ENCODE results near the gene NF1.

Gene NF1

GRCh38 chr17:31134576-31134975 lies 39.8 kb downstream of the NF1 start:
- DNase-seq = no peak
- H4K8ac ChIP-seq (ENCODE audit: low read depth, low read length) = no peak overlapping the region
- H4K5ac ChIP-seq (ENCODE audit: low read length) = no peak overlapping the region
- no peak overlapping the region for H3K9ac ChIP-seq (ENCODE audit: low read length)
- peaks cover 17% of the 10 kb centered on the region for H3K79me1 ChIP-seq (ENCODE audit: low read length)
- H3K27ac ChIP-seq (ENCODE audit: low read depth, low read length) = no peak overlapping the region
- H2BK15ac ChIP-seq (replicated peaks; ENCODE audit: low read depth) = no peak overlapping the region
- no peak overlapping the region for H2BK120ac ChIP-seq (ENCODE audit: low read depth, low read length)
- H3K56ac ChIP-seq (ENCODE audit: low read length) = no peak overlapping the region
- H3K36me3 ChIP-seq (ENCODE audit: control insufficient read depth, insufficient read depth, low read length) = no peaks in the 10 kb centered on the region
- no peaks in the 10 kb centered on the region for H3K4me1 ChIP-seq (ENCODE audit: control insufficient read depth, low read depth, low read length)
- H3K79me2 ChIP-seq (ENCODE audit: control insufficient read depth, insufficient read depth, low read length) = peaks cover 12% of the 10 kb centered on the region
- WGBS (ENCODE audit: extremely low coverage, insufficient coverage, low lambda C conversion rate) = no CpG with 5 or more reads among the region's 4 CpGs
- no peak overlapping the region for H2BK5ac ChIP-seq (ENCODE audit: low read length)
- H3K18ac ChIP-seq (ENCODE audit: low read length) = no peak overlapping the region
- no peak overlapping the region for H3K4me3 ChIP-seq (ENCODE audit: low read length)
- H3K23ac ChIP-seq (ENCODE audit: low read length) = no peak overlapping the region
- H3K4ac ChIP-seq (ENCODE audit: low read depth, low read length) = no peak overlapping the region
- H3K27me3 ChIP-seq (ENCODE audit: insufficient read depth, low read length, poor library complexity) = no peaks in the 10 kb centered on the region
- no peak overlapping the region for H2AK5ac ChIP-seq (ENCODE audit: low read length)
- no peak overlapping the region for H3K4me2 ChIP-seq (ENCODE audit: low read length)

- DNase-seq = no peak
- H3K18ac ChIP-seq (ENCODE audit: low read length) = no peak overlapping the region
- H3K56ac ChIP-seq (ENCODE audit: low read length) = no peak overlapping the region
- no peak overlapping the region for H2BK15ac ChIP-seq (replicated peaks; ENCODE audit: low read depth)
- H3K9ac ChIP-seq (ENCODE audit: low read length) = no peak overlapping the region
- H4K5ac ChIP-seq (ENCODE audit: low read length) = no peak overlapping the region
- H4K8ac ChIP-seq (ENCODE audit: low read depth, low read length) = no peak overlapping the region
- H2AK5ac ChIP-seq (ENCODE audit: low read length) = no peak overlapping the region
- H3K36me3 ChIP-seq (ENCODE audit: control insufficient read depth, insufficient read depth, low read length) = no peaks in the 10 kb centered on the region
- H3K23ac ChIP-seq (ENCODE audit: low read length) = no peak overlapping the region
- H3K4me1 ChIP-seq (ENCODE audit: control insufficient read depth, low read depth, low read length) = no peaks in the 10 kb centered on the region
- H2BK120ac ChIP-seq (ENCODE audit: low read depth, low read length) = no peak overlapping the region
- H3K79me2 ChIP-seq (ENCODE audit: control insufficient read depth, insufficient read depth, low read length) = peaks cover 3% of the 10 kb centered on the region
- H3K4me3 ChIP-seq (ENCODE audit: low read length) = no peak overlapping the region
- H3K27me3 ChIP-seq (ENCODE audit: insufficient read depth, low read length, poor library complexity) = no peaks in the 10 kb centered on the region
- peaks cover 8% of the 10 kb centered on the region for H3K79me1 ChIP-seq (ENCODE audit: low read length)
- no CpG with 5 or more reads among the region's 2 CpGs for WGBS (ENCODE audit: extremely low coverage, insufficient coverage, low lambda C conversion rate)
- no peak overlapping the region for H3K4me2 ChIP-seq (ENCODE audit: low read length)
- no peak overlapping the region for H3K4ac ChIP-seq (ENCODE audit: low read depth, low read length)
- H3K27ac ChIP-seq (ENCODE audit: low read depth, low read length) = no peak overlapping the region
- H2BK5ac ChIP-seq (ENCODE audit: low read length) = no peak overlapping the region
Observed at GRCh38 chr17:31136319-31136718, 41.5 kb downstream of the NF1 start.

GRCh38 chr17:31140111-31140510 lies 45.3 kb downstream of the NF1 start:
- H3K27ac ChIP-seq (ENCODE audit: low read depth, low read length) = no peak overlapping the region
- no peak for DNase-seq
- WGBS (ENCODE audit: extremely low coverage, insufficient coverage, low lambda C conversion rate) = no CpG with 5 or more reads among the region's 3 CpGs
- no peak overlapping the region for H3K4me2 ChIP-seq (ENCODE audit: low read length)
- H2BK120ac ChIP-seq (ENCODE audit: low read depth, low read length) = no peak overlapping the region
- no peak overlapping the region for H3K56ac ChIP-seq (ENCODE audit: low read length)
- H3K79me1 ChIP-seq (ENCODE audit: low read length) = peaks cover 6% of the 10 kb centered on the region
- H3K4ac ChIP-seq (ENCODE audit: low read depth, low read length) = no peak overlapping the region
- H2BK15ac ChIP-seq (replicated peaks; ENCODE audit: low read depth) = no peak overlapping the region
- no peak overlapping the region for H3K18ac ChIP-seq (ENCODE audit: low read length)
- H3K9ac ChIP-seq (ENCODE audit: low read length) = no peak overlapping the region
- peaks cover 4% of the 10 kb centered on the region for H3K4me1 ChIP-seq (ENCODE audit: control insufficient read depth, low read depth, low read length)
- no peak overlapping the region for H2BK5ac ChIP-seq (ENCODE audit: low read length)
- no peak overlapping the region for H4K8ac ChIP-seq (ENCODE audit: low read depth, low read length)
- no peak overlapping the region for H4K5ac ChIP-seq (ENCODE audit: low read length)
- no peak overlapping the region for H3K4me3 ChIP-seq (ENCODE audit: low read length)
- no peaks in the 10 kb centered on the region for H3K27me3 ChIP-seq (ENCODE audit: insufficient read depth, low read length, poor library complexity)
- H3K79me2 ChIP-seq (ENCODE audit: control insufficient read depth, insufficient read depth, low read length) = peaks cover 2% of the 10 kb centered on the region
- no peaks in the 10 kb centered on the region for H3K36me3 ChIP-seq (ENCODE audit: control insufficient read depth, insufficient read depth, low read length)
- no peak overlapping the region for H3K23ac ChIP-seq (ENCODE audit: low read length)
- no peak overlapping the region for H2AK5ac ChIP-seq (ENCODE audit: low read length)

- Histone ChIP-seq H3K9ac (ENCODE audit: low read length) (no peak overlapping the region), H3K27ac (ENCODE audit: low read depth, low read length) (no peak overlapping the region), H3K36me3 (ENCODE audit: control insufficient read depth, insufficient read depth, low read length) (no peaks in the 10 kb centered on the region), H3K23ac (ENCODE audit: low read length) (peak overlapping the region; percentile 52), H3K4me2 (ENCODE audit: low read length) (no peak overlapping the region), H3K4me1 (ENCODE audit: control insufficient read depth, low read depth, low read length) (peaks cover 4% of the 10 kb centered on the region), H3K4ac (ENCODE audit: low read depth, low read length) (no peak overlapping the region), H3K18ac (ENCODE audit: low read length) (no peak overlapping the region), H2AK5ac (ENCODE audit: low read length) (no peak overlapping the region), H3K56ac (ENCODE audit: low read length) (no peak overlapping the region), H4K5ac (ENCODE audit: low read length) (no peak overlapping the region), H4K8ac (ENCODE audit: low read depth, low read length) (no peak overlapping the region), H3K79me1 (ENCODE audit: low read length) (peaks cover 4% of the 10 kb centered on the region), H2BK120ac (ENCODE audit: low read depth, low read length) (no peak overlapping the region), H3K27me3 (ENCODE audit: insufficient read depth, low read length, poor library complexity) (no peaks in the 10 kb centered on the region), H3K4me3 (ENCODE audit: low read length) (no peak overlapping the region), H2BK5ac (ENCODE audit: low read length) (no peak overlapping the region), H3K79me2 (ENCODE audit: control insufficient read depth, insufficient read depth, low read length) (peaks cover 2% of the 10 kb centered on the region), H2BK15ac (replicated peaks; ENCODE audit: low read depth) (no peak overlapping the region)
- no CpG with 5 or more reads among the region's 3 CpGs for WGBS (ENCODE audit: extremely low coverage, insufficient coverage, low lambda C conversion rate)
- peak; percentile 26 for DNase-seq
Observed at GRCh38 chr17:31144428-31144827, 49.7 kb downstream of the NF1 start.

GRCh38 chr17:31144836-31145235 lies 50.1 kb downstream of the NF1 start:
- H3K27me3 ChIP-seq (ENCODE audit: insufficient read depth, low read length, poor library complexity) = no peaks in the 10 kb centered on the region
- peaks cover 4% of the 10 kb centered on the region for H3K4me1 ChIP-seq (ENCODE audit: control insufficient read depth, low read depth, low read length)
- H3K56ac ChIP-seq (ENCODE audit: low read length) = no peak overlapping the region
- H3K4ac ChIP-seq (ENCODE audit: low read depth, low read length) = no peak overlapping the region
- no peak overlapping the region for H3K4me2 ChIP-seq (ENCODE audit: low read length)
- no peak overlapping the region for H2AK5ac ChIP-seq (ENCODE audit: low read length)
- no peak overlapping the region for H4K5ac ChIP-seq (ENCODE audit: low read length)
- no peak overlapping the region for H2BK120ac ChIP-seq (ENCODE audit: low read depth, low read length)
- no peak overlapping the region for H3K27ac ChIP-seq (ENCODE audit: low read depth, low read length)
- H3K36me3 ChIP-seq (ENCODE audit: control insufficient read depth, insufficient read depth, low read length) = no peaks in the 10 kb centered on the region
- H3K9ac ChIP-seq (ENCODE audit: low read length) = no peak overlapping the region
- H2BK5ac ChIP-seq (ENCODE audit: low read length) = no peak overlapping the region
- no peak overlapping the region for H4K8ac ChIP-seq (ENCODE audit: low read depth, low read length)
- no peak overlapping the region for H3K23ac ChIP-seq (ENCODE audit: low read length)
- peaks cover 5% of the 10 kb centered on the region for H3K79me1 ChIP-seq (ENCODE audit: low read length)
- H2BK15ac ChIP-seq (replicated peaks; ENCODE audit: low read depth) = no peak overlapping the region
- peaks cover 2% of the 10 kb centered on the region for H3K79me2 ChIP-seq (ENCODE audit: control insufficient read depth, insufficient read depth, low read length)
- no CpG with 5 or more reads among the region's 7 CpGs for whole genome bisulfite sequencing (ENCODE audit: extremely low coverage, insufficient coverage, low lambda C conversion rate)
- DNase-seq = no peak
- H3K18ac ChIP-seq (ENCODE audit: low read length) = no peak overlapping the region
- no peak overlapping the region for H3K4me3 ChIP-seq (ENCODE audit: low read length)

GRCh38 chr17:31147507-31148202 lies 52.9 kb downstream of the NF1 start:
- Histone ChIP-seq H3K36me3 (ENCODE audit: control insufficient read depth, insufficient read depth, low read length) (no peaks in the 10 kb centered on the region), H2BK15ac (replicated peaks; ENCODE audit: low read depth) (no peak overlapping the region), H4K8ac (ENCODE audit: low read depth, low read length) (no peak overlapping the region), H3K4ac (ENCODE audit: low read depth, low read length) (no peak overlapping the region), H3K4me2 (ENCODE audit: low read length) (no peak overlapping the region), H4K5ac (ENCODE audit: low read length) (no peak overlapping the region), H3K4me3 (ENCODE audit: low read length) (no peak overlapping the region), H3K9ac (ENCODE audit: low read length) (no peak overlapping the region), H3K79me1 (ENCODE audit: low read length) (peaks cover 3% of the 10 kb centered on the region), H3K79me2 (ENCODE audit: control insufficient read depth, insufficient read depth, low read length) (no peaks in the 10 kb centered on the region), H3K23ac (ENCODE audit: low read length) (no peak overlapping the region), H3K27ac (ENCODE audit: low read depth, low read length) (peak overlapping the region; percentile 33), H2BK5ac (ENCODE audit: low read length) (no peak overlapping the region), H3K18ac (ENCODE audit: low read length) (no peak overlapping the region), H3K56ac (ENCODE audit: low read length) (no peak overlapping the region), H2BK120ac (ENCODE audit: low read depth, low read length) (no peak overlapping the region), H3K4me1 (ENCODE audit: control insufficient read depth, low read depth, low read length) (peaks cover 4% of the 10 kb centered on the region), H2AK5ac (ENCODE audit: low read length) (no peak overlapping the region), H3K27me3 (ENCODE audit: insufficient read depth, low read length, poor library complexity) (no peaks in the 10 kb centered on the region)
- peak; percentile 35 for DNase-seq
- WGBS (ENCODE audit: extremely low coverage, insufficient coverage, low lambda C conversion rate) = no CpG with 5 or more reads among the region's 3 CpGs
